Subcutaneous adipose tissue (tissue), 4 donors: ENCODE measurements around the gene TSPOAP1. TPM values are rescaled to one million over a fixed set of nuclear protein-coding genes. Genes with fewer than 3 reads are reported as not detected.

ENCODE experiments used
- total RNA-seq, 4 donors: library from RNA; depleted of rRNA; stranded (reverse); fragments of >200 nt; gene quantifications; one replicate each; pipeline ENCODE4 v1.1.0, GENCODE V29; 2016
- TF ChIP-seq, protein P1 (sequence below): fragments of 450-650 bp; IDR thresholded peaks from one replicate; pipeline ENCODE4 v1.5.1; 2016; ENCODE audit warnings: low read depth, mild to moderate bottlenecking, control low read depth, antibody characterized with exemption, moderate library complexity

TSPOAP1 gene
- total RNA-seq, 4 donors from 2014 or later: 0.65 to 4.3 (median 1.1) TPM

DNA sequence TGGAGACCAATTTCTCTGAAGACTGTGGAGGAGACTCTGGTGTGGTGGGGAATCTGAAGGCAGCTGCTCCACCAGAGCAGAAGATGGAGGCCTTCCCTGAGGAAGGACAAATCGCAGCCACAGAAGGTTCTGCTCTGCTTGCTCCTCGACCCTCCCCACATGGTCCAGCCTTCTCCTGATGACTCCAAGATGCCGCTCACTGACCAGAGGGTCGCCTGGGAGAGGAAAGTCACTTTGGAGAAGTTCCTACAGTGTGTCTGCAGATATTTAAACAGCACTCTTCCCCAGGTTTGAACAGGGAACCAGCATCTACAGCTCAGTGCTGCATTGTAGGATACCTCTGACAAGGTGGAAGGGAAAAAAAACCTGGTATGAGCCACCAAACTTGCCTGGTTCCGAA lies 44.4 kb upstream of the TSPOAP1 start:
- TF ChIP-seq, protein P1, sequence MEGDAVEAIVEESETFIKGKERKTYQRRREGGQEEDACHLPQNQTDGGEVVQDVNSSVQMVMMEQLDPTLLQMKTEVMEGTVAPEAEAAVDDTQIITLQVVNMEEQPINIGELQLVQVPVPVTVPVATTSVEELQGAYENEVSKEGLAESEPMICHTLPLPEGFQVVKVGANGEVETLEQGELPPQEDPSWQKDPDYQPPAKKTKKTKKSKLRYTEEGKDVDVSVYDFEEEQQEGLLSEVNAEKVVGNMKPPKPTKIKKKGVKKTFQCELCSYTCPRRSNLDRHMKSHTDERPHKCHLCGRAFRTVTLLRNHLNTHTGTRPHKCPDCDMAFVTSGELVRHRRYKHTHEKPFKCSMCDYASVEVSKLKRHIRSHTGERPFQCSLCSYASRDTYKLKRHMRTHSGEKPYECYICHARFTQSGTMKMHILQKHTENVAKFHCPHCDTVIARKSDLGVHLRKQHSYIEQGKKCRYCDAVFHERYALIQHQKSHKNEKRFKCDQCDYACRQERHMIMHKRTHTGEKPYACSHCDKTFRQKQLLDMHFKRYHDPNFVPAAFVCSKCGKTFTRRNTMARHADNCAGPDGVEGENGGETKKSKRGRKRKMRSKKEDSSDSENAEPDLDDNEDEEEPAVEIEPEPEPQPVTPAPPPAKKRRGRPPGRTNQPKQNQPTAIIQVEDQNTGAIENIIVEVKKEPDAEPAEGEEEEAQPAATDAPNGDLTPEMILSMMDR: no peak

GRCh38 chr17:58371300-58371950 lies 42.8 kb upstream of the TSPOAP1 start:
- TF ChIP-seq, protein P1: no peak

DNA sequence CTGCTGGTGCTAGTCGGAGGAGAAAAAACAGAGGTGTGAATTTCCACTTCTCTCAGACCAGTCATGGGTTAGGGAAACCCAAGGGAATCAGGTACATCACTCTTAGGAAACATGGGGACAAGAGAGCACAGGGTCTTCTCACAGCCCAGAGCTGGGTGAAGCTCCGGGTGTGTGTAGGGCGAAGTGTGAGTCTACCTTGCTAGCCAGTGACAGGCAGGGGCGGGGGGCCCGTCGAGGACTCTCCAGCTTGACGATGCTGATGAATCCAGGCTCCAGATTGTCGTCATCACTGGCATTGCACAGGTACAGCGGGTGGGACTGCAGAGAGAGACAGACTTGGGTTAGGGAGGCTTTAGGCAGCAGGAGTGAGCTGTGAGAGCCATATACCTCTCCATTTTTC lies 42.1 kb upstream of the TSPOAP1 start:
- TF ChIP-seq, protein P1: no peak

DNA sequence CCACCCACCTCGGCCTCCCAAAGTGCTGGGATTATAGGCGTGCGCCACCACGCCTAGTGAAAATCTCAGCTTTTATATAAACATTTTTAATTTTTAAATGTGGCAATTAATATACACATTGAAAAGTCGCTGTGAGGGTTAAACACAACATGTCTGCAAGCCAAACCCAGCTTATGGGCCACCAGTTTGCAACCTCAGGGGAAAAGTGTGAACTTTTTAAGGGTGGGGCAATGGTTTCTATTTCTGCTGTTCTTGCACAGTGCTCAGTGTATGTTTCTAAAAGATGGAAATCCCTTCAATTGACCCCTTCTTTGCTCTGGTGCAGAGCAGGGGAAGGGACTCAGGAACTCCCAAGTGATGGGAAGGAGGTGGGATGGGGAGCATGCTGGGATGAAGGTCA lies 41.7 kb upstream of the TSPOAP1 start:
- TF ChIP-seq, protein P1: no peak

DNA sequence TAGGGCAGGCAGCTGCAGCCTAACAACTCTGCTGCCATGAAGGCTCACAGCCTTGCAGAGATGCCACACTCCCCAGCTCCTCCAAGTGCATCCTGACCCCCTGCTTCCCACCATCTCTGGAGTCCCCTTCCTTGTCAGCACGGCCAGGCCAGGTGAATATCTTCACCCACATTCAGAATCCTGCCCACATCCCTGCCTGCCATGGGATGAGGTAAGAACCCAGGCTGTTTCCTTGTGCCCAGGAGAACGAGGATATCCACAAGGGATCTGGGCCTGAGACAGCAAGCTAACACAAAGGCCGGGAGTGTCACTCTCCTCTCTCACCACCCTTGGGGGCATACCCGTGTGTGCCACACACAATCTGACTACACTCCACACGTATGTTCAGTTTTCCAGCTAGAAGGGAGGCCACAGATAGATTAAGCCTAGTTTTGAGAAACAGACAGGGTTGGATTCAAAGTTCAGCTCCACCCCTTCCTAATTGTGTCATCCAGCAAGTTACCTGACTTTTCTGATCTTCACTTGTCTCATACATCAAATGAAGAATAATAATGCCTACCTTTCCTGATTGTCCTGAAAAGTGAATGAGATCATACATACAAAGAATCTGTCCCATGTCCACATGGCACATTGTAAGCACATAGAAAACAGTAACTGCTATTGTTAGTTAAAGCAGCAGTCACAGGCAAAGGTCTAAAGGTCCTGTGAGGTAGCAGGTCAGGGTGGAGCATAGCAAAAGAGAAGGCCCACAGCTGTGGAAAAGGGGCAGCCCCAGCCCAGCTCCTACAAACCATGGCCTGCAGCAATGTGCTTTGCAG lies 40.8 kb upstream of the TSPOAP1 start:
- TF ChIP-seq, protein P1: no peak

DNA sequence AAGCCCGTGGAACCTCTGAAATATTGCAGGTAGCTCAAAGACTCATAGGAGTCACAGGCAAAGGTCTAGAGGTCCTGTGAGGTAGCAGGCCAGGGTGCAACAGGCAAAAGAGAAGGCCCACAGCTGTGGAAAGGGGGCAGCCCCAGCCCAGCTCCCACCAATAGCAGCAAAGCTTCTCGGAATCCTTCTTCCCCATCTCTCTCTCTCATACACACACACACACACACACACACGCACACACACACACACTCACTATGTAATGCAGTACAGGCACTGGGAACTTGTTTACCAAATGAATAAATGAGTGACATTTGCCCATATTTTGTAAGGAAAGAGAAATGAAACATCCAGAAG lies 40.2 kb upstream of the TSPOAP1 start:
- TF ChIP-seq, protein P1: no peak

GRCh38 chr17:58367461-58367860 lies 38.9 kb upstream of the TSPOAP1 start:
- TF ChIP-seq, protein P1: no peak
